Omental fat pad (tissue), 4 donors: ENCODE data around the gene MICAL2. TPM values are rescaled to one million over a fixed set of nuclear protein-coding genes. Genes with fewer than 3 reads are reported as not detected.
A peak's percentile ranks its signal among the peaks of the same experiment; 100 is the strongest.

Experiments used
- ATAC-seq: fragments of 150-250 bp; one replicate; pipeline ENCODE4 v1.9.1; 2016; ENCODE audit warnings: mild to moderate bottlenecking, moderate library complexity; ENCODE audit not compliant: low FRiP score
- DNase-seq: peaks from one replicate; pipeline ENCODE4 v3.0.0-alpha.2; 2019; ENCODE audit warnings: low spot score
- total RNA-seq, 4 donors: library from RNA; depleted of rRNA; stranded (reverse); fragments of >200 nt; gene quantifications; one replicate each; pipeline ENCODE4 v1.1.0, GENCODE V29; 2016
- TF ChIP-seq, protein P1 (sequence below), 3 donors: fragments of 450-650 bp; IDR thresholded peaks; one replicate each; pipeline ENCODE4 v1.5.1; 2016 to 2017; ENCODE audit warnings: antibody characterized with exemption in 3 of 3, mild to moderate bottlenecking in 3 of 3, moderate library complexity in 2 of 3

The MICAL2 gene
- total RNA-seq, 4 donors from 2014 or later, result 34.3 to 143 (median 57.0) TPM

GRCh38 chr11:12182676-12183541 is 72.5 kb downstream of the MICAL2 start:
- DNase-seq, result peak; percentile 56
- TF ChIP-seq, protein P1, sequence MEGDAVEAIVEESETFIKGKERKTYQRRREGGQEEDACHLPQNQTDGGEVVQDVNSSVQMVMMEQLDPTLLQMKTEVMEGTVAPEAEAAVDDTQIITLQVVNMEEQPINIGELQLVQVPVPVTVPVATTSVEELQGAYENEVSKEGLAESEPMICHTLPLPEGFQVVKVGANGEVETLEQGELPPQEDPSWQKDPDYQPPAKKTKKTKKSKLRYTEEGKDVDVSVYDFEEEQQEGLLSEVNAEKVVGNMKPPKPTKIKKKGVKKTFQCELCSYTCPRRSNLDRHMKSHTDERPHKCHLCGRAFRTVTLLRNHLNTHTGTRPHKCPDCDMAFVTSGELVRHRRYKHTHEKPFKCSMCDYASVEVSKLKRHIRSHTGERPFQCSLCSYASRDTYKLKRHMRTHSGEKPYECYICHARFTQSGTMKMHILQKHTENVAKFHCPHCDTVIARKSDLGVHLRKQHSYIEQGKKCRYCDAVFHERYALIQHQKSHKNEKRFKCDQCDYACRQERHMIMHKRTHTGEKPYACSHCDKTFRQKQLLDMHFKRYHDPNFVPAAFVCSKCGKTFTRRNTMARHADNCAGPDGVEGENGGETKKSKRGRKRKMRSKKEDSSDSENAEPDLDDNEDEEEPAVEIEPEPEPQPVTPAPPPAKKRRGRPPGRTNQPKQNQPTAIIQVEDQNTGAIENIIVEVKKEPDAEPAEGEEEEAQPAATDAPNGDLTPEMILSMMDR (IDR thresholded peaks at IDR 0.05), result no peak
- peak; percentile 90 for ATAC-seq

DNA sequence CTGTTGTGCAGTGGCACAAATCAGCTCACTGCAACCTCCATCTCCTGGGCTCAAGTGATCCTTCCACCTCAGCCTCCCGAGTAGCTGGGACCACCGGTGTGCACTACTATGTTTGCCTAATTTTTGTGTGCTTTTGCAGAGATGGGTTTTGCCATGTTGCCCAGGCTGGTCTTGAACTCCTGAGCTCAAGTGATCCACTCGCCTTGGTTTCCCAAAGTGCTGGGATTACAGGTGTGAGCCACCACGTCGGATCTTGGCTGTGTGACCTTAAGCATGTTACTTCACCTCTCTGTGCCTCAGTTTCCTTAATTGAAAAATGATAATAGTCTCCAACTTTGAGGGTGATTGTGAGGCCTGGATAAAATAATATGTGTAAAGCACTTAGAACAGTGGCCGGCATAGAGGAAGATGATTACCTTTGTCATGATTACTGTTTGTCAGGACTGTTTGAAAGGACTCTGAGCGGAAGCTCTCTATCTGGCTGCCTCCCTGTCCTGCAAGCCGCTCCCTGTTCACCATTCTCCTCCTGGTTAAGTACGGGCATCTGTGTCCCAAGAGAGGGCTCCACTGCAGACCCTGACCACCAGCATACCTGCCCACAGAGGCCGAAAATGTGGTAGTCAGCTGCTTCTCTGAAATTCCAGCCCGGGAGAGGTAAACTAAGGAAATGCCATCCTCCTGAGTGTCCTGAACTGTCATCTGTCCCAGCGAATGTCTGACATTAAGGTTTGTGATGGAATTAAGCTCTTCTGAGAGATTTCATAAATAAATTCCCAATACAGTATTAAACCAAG is 73.6 kb downstream of the MICAL2 start:
- TF ChIP-seq, protein P1 (IDR thresholded peaks at IDR 0.05), result no peak
- ATAC-seq (no peak), DNase-seq (no peak)

- DNase-seq, result no peak
- TF ChIP-seq, protein P1 (IDR thresholded peaks at IDR 0.05), result no peak
- ATAC-seq, result no peak
These were observed 74.3 kb downstream of the MICAL2 start for GRCh38 chr11:12184699-12185098.

DNA sequence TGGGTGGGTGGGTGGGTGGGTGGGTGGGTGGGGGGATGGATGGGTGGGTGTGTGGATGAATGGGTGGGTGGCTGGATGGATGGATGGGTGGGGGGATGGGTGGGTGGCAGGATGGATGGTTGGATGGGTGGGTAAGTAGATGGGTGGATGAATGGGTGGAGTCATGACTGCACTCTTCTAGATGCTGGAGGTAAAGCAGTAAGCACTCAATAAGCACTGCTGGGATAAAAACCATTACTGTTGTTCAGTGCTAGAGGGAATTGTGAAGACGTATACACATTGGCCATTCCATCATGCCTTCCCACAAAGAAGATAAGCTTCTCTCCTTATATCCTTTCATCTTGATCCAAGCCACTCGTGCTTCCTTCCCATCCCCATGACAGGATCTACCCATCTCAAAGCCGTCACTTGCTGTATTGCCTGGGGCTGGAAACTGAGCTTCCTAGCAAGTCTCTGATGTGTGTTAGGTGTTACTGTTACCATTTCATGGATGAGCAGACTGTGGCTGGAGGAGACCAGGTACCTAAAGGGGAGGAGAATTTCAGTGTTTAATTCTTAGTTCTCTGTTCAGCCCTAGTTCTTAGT is 74.8 kb downstream of the MICAL2 start:
- TF ChIP-seq, protein P1 (IDR thresholded peaks at IDR 0.05), result no peak
- ATAC-seq (no peak), DNase-seq (no peak)

- ATAC-seq (no peak), DNase-seq (no peak)
- TF ChIP-seq, protein P1 (IDR thresholded peaks at IDR 0.05), result no peak
These were observed 75.5 kb downstream of the MICAL2 start for GRCh38 chr11:12185914-12186313.

DNA sequence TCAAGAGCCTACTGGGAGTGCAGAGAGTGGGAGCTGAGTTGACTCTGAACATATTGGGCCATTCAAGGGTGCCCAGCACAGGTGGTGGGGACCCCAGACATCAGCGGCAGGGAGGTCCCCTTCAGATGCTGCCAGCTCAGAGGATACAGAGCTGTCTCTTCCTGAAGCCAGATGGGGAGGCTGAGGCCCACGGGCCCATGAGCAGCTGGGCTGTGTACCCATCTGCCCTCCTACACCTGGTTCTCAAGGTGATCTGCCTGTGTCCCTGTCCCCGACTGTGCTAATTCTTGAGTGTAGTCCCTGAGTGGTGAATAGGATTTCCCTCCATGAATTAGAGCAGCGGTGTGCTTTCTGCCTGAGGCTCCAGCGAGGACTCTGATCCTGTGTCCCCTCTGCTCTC is 76.3 kb downstream of the MICAL2 start:
- ATAC-seq (no peak), DNase-seq (no peak)
- TF ChIP-seq, protein P1 (IDR thresholded peaks at IDR 0.05), result no peak
